HG03520 (cell line): ENCODE results near the gene OR4D1.

Experiments used
- ATAC-seq: cut with Tn5 transposase; IDR thresholded peaks from one replicate; pipeline ENCODE4 v1.9.1; 2021; ENCODE audit warnings: mild to moderate bottlenecking, moderate library complexity; ENCODE audit not compliant: unreplicated experiment

The OR4D1 gene

DNA sequence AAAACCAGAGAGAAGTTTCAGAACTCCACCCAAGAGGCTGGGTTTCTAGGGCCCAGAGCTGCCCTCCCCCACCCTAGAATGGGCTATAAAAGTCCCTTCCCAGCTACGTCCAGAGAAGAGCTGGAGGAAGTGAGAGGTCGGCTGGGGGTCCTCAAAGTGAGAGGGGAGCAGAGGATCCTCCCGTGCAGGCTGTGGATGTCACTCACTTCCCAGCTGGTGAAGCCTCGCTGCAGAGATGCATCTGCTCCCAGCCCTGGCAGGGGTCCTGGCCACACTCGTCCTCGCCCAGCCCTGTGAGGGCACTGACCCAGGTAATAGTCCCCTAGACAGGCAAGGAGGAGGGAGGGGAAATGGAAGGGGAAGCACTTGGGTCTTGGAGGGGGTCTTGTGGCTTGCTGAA is 44.4 kb downstream of the OR4D1 start, which contains the start of gene EPX:
Gene EPX, plus strand, starts transcription at position 115 of the 400 bp plus-strand sequence. Its CDS starts 121 bp downstream, at position 236.
- no peak for ATAC-seq

DNA sequence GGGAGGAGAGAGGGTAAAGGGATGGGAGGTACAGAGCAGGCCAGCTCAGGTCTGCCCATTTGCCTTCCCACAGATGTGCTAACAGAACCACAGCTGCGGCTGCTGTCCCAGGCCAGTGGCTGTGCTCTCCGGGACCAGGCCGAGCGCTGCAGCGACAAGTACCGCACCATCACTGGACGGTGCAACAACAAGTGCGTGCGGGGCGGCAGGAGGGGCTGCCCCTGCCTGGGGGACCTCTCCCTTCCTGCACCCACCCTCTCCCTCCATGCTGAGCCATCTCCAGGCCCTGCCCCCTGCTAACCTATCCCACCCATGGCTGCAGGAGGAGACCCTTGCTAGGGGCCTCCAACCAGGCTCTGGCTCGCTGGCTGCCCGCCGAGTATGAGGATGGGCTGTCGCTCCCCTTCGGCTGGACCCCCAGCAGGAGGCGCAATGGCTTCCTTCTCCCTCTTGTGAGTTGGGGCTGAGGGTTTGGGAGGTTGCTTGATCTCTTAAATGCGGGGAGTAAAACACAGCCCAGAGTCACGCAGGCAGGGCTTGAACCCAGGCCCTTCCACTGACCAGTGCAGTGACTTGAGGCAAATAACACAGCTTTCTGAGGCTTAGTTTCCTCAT is 45.6 kb downstream of the OR4D1 start:
- ATAC-seq: no peak

DNA sequence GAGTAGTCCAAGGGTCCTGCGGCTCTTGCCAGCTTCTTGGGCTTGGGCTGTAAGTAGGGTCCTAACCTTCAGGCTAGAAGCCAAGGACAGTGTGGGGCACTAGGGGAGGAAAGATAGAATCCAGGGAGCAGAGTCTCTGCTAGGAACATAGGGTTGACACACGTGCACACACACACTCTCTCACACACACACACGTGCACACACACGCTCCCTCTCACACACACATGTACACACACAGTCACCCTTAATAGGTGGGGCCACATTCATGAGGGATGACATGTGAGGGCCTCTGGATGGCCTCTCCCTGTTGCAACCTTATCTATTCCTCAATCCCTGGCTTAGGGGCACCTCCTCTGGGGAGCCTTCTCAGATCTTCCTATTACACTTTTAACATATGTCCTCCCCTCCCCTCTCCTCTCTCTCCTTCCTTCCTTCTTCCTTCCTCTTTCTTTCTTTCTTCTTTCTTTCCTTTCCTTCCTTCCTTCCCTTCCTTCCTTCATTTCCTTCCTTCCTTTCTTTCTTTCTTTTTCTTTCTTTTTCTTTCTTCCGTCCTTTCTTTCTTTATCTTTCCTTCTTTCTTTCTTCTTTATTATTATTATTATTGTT is 47.4 kb downstream of the OR4D1 start:
- ATAC-seq: no peak

DNA sequence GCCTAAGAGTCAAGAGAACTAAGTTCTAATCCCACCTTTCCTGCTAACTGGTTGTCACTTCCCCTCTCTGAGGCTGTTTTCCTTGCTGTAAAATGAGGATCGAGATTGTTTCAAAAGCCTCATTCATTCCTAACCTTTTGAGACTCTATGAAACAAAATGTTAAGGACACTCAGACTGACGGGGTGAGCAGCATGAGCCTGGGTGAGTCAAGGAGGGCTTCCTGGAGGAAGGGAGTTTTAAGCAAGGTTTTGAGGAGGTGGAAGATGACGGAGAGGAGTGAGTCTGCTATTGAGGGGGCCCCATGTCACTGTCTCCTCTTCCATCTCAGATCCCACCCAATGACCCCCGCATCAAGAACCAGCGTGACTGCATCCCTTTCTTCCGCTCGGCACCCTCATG is 48.4 kb downstream of the OR4D1 start:
- no peak for ATAC-seq

DNA sequence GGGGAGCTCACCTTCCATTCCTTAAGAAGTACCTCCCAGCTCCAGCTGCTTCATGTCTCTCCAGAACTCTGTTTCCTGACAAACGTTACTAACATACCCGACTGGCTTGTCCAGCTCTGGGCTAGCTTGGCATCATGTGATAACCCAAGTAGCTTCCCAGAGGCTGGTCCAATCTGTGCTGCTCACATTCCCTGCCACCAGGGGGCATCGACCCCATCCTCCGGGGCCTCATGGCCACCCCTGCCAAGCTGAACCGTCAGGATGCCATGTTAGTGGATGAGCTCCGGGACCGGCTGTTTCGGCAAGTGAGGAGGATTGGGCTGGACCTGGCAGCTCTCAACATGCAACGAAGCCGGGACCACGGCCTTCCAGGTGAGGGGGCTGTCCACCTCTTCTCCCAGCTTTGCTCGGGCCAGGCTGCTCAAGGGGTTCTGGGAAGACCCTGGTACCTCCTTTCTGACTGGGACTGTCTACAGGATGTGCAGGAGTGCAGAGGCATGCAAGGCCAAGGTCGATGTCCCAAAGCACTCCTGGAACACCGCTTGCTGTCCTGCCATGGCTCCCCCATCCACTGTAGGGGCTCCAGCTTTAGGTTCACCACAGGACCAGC is 51.9 kb downstream of the OR4D1 start:
- ATAC-seq: no peak

DNA sequence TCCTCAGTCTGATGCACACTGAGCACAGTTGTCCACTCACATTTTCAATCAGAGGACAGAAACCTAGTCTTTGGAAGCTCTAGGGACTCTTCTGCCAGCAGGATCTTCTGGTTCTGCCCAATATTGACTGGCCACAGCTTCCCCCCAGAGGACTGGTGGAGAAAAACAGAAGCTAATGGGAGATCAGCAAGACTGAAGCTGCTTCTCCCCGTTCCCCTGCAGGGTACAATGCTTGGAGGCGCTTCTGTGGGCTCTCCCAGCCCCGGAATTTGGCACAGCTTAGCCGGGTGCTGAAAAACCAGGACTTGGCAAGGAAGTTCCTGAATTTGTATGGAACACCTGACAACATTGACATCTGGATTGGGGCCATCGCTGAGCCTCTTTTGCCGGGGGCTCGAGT is 54.7 kb downstream of the OR4D1 start:
- ATAC-seq: no peak

DNA sequence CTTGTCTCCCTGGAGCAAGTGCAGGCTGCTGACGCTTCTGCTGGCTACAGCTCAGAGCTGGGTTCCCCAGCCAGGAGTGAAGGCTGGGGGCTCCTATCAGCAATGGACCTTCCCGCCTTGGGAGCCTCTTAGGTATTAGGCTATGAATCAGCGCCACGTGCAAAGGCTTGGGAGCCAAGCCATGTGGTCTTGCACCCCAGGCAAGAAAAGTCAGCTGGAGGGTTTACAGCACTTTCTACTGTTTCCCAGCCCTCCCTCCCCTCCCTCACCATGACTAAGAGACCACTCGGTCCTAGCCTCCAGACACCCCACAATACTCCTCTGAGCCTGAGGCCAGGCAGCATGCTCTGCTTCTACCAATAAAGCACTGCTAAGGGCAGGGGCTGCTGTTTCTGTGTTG is 56.6 kb downstream of the OR4D1 start:
- no peak for ATAC-seq

DNA sequence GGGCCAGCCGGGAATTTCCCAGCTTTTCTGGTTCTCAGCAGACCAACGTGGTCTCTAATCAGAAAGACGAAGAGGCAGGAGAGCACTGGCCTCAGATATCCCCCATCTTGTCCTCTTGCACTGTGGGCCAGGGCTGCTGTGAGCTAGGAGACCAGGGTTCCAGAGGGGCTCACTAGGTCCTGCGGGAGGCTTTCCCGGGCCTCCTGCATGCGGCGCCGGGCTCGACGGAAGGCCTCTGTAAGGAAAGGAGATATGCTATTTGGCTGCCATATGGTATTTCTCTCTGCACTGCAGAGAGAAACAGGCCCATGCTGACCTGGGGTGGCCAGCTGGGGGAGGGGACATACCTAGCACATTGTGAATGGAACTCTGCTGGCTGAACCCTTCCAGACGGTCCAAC is 57.8 kb downstream of the OR4D1 start:
- no peak for ATAC-seq

DNA sequence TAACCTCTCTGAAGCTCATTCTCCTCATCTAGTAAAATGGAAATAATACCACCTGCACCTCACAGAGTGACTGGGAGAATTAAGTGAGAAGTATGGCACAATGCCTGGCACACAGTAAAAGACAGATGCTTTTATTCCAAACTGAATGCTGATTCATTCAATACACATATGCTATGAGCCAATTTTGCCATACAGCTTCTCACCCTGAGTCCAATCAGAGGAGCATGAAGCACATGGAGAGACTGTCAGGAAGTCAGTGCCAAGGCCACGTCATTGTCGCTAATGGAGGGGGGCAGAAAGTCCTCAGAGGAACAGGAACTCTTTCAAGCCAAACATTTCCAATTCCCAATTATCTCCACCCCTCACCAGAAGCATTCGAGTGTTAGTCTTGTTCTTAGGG is 59.3 kb downstream of the OR4D1 start:
- ATAC-seq: no peak

DNA sequence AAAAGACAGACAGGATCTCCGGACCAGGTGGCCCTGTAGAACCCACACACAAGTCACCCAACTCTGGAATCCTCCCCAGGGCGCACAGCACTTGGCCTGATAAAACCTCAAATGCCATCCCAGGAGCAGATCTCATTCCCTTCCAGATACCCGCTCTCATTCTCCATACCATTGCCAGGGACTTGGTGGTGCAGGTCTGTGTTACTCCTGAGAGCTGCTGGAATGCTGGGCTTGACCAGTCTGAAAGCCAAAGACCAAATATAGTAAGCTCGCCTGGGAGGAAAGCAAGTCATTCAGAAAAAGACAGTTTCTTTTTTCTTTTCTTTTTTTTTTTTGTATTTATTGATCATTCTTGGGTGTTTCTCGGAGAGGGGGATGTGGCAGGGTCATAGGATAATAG is 60.2 kb downstream of the OR4D1 start:
- no peak for ATAC-seq
